Suppressor macrophage treated with lipopolysaccharide for 4 hours (primary cell): ENCODE measurements around the gene FBXW5.

ENCODE experiments used
- DNase-seq: peaks from one replicate; pipeline ENCODE4 v3.0.0-alpha.2; 2020

FBXW5 gene

DNA sequence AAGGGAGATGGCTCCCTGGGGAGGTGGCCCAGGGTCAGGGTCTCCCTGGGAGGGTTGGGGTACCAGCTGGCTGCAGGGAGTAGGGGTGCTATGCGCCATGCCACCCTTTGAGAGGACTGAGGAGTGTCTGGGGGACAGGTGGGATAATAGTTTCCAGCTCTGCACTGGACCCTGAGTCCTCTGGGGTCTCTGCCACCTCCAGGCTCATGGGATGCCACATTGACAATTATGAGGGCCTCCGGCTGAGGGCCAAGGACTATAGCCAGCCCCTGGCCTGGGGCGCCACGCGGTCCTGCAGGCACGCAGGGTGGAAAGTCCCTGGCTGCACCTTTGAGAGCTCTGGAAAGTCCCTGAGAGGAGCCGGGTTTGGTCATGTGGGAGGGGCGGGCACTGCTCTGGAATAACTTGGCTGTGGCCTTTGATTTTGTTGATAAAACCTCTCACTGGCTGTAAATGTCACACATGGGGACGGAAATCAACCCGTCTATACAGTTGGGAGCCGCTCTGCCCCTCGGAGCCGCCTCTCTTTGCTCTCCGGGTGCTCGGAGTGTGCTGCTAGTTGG is 42.2 kb downstream of the FBXW5 start:
- DNase-seq: peak; percentile 62

DNA sequence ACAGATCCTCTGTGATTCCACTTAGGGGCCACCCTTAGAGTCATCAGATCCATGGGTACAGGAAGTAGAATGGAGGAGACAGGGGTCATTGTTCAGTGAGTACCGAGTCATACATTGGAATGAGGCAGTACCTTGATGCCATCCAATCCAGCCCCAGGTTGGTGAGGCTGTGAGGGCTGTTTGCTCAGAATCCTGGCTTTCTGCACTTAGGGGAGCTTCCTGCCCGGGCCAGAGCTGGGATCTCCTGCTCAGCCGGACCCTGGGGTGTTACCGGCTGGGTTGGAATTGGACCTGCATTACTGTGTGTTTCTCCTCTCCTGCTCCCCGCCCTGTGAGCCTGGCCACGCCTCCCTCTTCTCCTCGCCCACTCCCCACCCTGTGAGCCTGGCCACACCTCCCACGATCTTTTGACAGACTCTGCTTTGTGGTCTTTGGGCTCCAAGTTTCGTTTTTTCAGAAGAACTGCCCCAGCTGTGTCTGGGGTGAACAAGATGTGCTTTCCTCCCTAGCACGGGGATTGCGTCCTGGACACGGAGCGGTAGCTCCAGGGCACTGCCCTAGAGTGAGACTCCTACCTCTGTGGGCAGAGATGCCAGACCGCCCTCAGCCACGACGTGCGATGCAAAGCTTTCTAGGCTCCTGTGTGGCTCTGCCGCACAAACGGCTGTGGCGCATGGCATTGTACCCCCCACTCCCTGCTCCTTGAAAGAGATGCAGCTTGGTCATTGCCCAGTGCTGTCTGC is 42.9 kb downstream of the FBXW5 start:
- DNase-seq: peak; percentile 65

GRCh38 chr9:136900988-136901515 is 43.5 kb downstream of the FBXW5 start:
- no peak for DNase-seq

- no peak for DNase-seq
Observed at GRCh38 chr9:136900556-136900955, 44.0 kb downstream of the FBXW5 start.

- no peak for DNase-seq
Observed at GRCh38 chr9:136899196-136899595, 45.3 kb downstream of the FBXW5 start.

DNA sequence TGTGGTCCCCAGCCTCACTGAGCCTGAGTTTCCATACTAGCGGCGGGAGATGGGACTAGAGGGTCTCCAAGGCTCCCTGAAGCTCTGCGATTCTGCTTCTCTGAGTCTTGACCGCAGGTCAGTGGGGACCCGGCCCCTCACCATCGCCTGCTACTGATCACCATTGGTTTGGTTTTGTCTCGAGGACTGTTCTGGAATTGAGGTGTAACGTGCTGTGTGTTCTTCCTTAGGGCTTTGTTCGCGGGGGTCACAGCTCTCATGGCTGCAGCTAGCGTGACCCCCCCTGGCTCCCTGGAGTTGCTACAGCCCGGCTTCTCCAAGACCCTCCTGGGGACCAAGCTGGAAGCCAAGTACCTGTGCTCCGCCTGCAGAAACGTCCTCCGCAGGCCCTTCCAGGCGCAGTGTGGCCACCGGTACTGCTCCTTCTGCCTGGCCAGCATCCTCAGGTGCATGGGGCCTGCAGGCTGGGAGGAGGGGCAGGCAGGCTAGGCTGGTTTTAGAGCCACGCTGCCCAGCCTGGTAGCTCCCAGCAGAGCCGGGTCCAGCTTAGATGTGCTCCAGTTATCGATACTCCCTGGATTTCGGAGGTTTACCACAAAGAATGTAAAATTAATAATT is 45.9 kb downstream of the FBXW5 start:
- DNase-seq: no peak

GRCh38 chr9:136896027-136896426 is 48.5 kb downstream of the FBXW5 start:
- no peak for DNase-seq

- DNase-seq: no peak
Observed at GRCh38 chr9:136890661-136891060, 53.9 kb downstream of the FBXW5 start.
